ENCODE measurements around the gene DUSP5. TPM values are rescaled to one million over a fixed set of nuclear protein-coding genes. Genes with fewer than 3 reads are reported as not detected.

DUSP5 gene
- total RNA-seq, 1 donor = 10.1 TPM

DNA sequence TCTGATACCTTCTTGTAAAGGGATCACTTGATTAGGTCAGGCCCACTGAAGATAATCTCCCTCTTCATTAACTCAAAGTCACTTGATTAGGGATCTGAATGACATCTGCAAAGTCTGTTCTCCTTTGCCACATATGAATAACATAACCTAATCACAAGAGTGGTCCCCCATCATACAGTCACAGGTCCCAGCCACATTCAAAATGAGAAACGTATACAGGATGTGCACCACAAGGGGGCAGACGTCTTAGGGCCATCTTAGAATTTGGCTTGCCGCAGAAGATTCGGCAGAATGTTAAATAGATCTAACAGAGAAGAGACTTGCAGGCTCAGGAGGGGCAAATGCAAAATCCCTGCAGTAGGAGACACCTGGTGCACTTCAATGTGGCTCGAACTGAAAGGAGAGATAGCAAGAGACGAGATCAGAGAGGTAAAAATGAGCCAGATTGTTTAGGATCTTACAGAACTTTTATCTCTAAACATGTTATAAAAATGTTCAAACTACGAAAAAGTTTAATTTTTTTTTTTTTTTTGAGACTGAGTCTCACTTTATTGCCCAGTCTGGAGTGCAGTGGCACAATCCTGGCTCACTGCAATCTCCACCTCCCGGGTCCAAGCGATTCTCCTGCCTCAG lies 59.4 kb downstream of the DUSP5 start:
- peak; percentile 2 for DNase-seq (ENCODE audit: insufficient read length, low spot score, missing footprints)
- no peaks in the 10 kb centered on the region for H3K4me1 ChIP-seq (ENCODE audit: insufficient read depth, low read length)
- peak overlapping the region; percentile 58 for H2AFZ ChIP-seq (ENCODE audit: low read length)

DNA sequence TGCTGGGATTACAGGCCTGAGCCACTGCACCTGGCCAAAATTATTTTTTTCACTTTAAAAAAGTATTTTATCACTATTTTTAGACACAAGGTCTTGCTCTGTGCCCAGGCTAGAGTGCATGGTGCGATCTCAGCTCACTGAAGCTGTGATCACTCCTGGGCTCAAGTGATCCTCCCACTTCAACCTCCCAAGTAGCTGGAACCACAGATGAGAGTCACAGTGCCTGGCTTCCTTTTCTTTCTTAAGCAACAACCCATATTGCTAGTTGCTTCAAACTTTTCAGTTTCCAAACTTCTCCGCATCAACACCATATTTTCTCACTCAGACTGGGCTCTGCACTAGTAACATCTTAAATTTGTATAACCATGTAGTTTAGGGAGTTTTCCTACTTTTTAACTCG lies 60.3 kb downstream of the DUSP5 start:
- DNase-seq (ENCODE audit: insufficient read length, low spot score, missing footprints) = no peak
- no peaks in the 10 kb centered on the region for H3K79me2 ChIP-seq (ENCODE audit: insufficient read depth, low read length)
- no peak overlapping the region for H3K4me2 ChIP-seq (ENCODE audit: insufficient read depth, low read length)
- H4K20me1 ChIP-seq (ENCODE audit: insufficient read depth, low read length) = no peaks in the 10 kb centered on the region
- no peaks in the 10 kb centered on the region for H3K36me3 ChIP-seq (ENCODE audit: insufficient read depth, low read length)
- H3K4me1 ChIP-seq (ENCODE audit: insufficient read depth, low read length) = no peaks in the 10 kb centered on the region
- H3K27me3 ChIP-seq (ENCODE audit: insufficient read depth, low read length) = no peaks in the 10 kb centered on the region
- H2AFZ ChIP-seq (ENCODE audit: low read length) = no peak overlapping the region
- no peaks in the 10 kb centered on the region for H3K9me3 ChIP-seq (ENCODE audit: low read depth, low read length)
- no peak overlapping the region for H3K27ac ChIP-seq (ENCODE audit: low read depth, low read length)
- H3K4me3 ChIP-seq (ENCODE audit: insufficient read depth, low read length) = no peak overlapping the region
- TF ChIP-seq, protein P1, sequence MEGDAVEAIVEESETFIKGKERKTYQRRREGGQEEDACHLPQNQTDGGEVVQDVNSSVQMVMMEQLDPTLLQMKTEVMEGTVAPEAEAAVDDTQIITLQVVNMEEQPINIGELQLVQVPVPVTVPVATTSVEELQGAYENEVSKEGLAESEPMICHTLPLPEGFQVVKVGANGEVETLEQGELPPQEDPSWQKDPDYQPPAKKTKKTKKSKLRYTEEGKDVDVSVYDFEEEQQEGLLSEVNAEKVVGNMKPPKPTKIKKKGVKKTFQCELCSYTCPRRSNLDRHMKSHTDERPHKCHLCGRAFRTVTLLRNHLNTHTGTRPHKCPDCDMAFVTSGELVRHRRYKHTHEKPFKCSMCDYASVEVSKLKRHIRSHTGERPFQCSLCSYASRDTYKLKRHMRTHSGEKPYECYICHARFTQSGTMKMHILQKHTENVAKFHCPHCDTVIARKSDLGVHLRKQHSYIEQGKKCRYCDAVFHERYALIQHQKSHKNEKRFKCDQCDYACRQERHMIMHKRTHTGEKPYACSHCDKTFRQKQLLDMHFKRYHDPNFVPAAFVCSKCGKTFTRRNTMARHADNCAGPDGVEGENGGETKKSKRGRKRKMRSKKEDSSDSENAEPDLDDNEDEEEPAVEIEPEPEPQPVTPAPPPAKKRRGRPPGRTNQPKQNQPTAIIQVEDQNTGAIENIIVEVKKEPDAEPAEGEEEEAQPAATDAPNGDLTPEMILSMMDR (IDR thresholded peaks at IDR 0.05; ENCODE audit: extremely low read depth, low read depth, low read length) = no peak

More for the DNA sequence above, 59.4 kb downstream of the DUSP5 start:
- Histone ChIP-seq H3K27me3 (ENCODE audit: insufficient read depth, low read length) (no peaks in the 10 kb centered on the region), H3K4me3 (ENCODE audit: insufficient read depth, low read length) (no peak overlapping the region), H3K4me2 (ENCODE audit: insufficient read depth, low read length) (no peak overlapping the region), H3K9me3 (ENCODE audit: low read depth, low read length) (no peaks in the 10 kb centered on the region), H3K36me3 (ENCODE audit: insufficient read depth, low read length) (no peaks in the 10 kb centered on the region), H3K79me2 (ENCODE audit: insufficient read depth, low read length) (no peaks in the 10 kb centered on the region), H4K20me1 (ENCODE audit: insufficient read depth, low read length) (no peaks in the 10 kb centered on the region), H3K27ac (ENCODE audit: low read depth, low read length) (no peak overlapping the region)
- TF ChIP-seq, protein P1 (IDR thresholded peaks at IDR 0.05; ENCODE audit: extremely low read depth, low read depth, low read length) = peak; percentile 84

DNA sequence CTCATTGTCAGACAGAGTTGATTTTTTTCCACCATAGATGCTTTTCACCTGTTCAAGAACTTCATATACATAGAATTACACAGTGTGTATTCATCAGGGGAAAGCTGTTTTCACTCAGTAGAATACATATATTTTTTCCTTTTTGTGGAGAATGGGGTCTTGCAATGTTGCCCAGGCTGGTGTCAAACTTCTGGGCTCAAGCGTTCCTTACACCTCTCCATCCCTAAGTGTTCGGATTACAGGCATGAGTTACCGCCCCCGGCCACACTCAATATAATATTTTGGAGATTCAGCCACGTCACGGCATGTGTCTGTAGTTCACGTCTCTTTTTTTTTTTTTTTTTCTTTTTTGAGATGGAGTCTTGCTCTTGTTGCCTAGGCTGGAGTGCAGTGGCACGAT lies 62.3 kb downstream of the DUSP5 start:
- H3K4me2 ChIP-seq (ENCODE audit: insufficient read depth, low read length) = no peak overlapping the region
- no peak overlapping the region for H2AFZ ChIP-seq (ENCODE audit: low read length)
- no peaks in the 10 kb centered on the region for H4K20me1 ChIP-seq (ENCODE audit: insufficient read depth, low read length)
- H3K27me3 ChIP-seq (ENCODE audit: insufficient read depth, low read length) = no peaks in the 10 kb centered on the region
- H3K36me3 ChIP-seq (ENCODE audit: insufficient read depth, low read length) = no peaks in the 10 kb centered on the region
- H3K27ac ChIP-seq (ENCODE audit: low read depth, low read length) = no peak overlapping the region
- no peaks in the 10 kb centered on the region for H3K9me3 ChIP-seq (ENCODE audit: low read depth, low read length)
- TF ChIP-seq, protein P1 (IDR thresholded peaks at IDR 0.05; ENCODE audit: extremely low read depth, low read depth, low read length) = no peak
- H3K79me2 ChIP-seq (ENCODE audit: insufficient read depth, low read length) = no peaks in the 10 kb centered on the region
- no peak overlapping the region for H3K4me3 ChIP-seq (ENCODE audit: insufficient read depth, low read length)
- peaks cover 6% of the 10 kb centered on the region for H3K4me1 ChIP-seq (ENCODE audit: insufficient read depth, low read length)
- no peak for DNase-seq (ENCODE audit: insufficient read length, low spot score, missing footprints)

Other genes starting within 250 kb of the DUSP5 start
- 6.9 and 10.3 TPM in 2 replicates for gene SMNDC1, start 193.0 kb upstream of the DUSP5 start, total RNA-seq
- 20.0 and 20.3 TPM in 2 replicates for gene SMC3, start 69.8 kb downstream of the DUSP5 start, total RNA-seq
- under 0.01 TPM in 1 of 2 replicates, not detected in the other for gene RBM20, start 146.4 kb downstream of the DUSP5 start, total RNA-seq

All from osteoblast (primary cell).